DMS153 (cell line): Measurements from ENCODE around the gene PLCH1.

Experiments used
- DNase-seq: peaks from one replicate; lab custom pipeline; 2025; lab: John Stamatoyannopoulos, UW

The PLCH1 gene

DNA sequence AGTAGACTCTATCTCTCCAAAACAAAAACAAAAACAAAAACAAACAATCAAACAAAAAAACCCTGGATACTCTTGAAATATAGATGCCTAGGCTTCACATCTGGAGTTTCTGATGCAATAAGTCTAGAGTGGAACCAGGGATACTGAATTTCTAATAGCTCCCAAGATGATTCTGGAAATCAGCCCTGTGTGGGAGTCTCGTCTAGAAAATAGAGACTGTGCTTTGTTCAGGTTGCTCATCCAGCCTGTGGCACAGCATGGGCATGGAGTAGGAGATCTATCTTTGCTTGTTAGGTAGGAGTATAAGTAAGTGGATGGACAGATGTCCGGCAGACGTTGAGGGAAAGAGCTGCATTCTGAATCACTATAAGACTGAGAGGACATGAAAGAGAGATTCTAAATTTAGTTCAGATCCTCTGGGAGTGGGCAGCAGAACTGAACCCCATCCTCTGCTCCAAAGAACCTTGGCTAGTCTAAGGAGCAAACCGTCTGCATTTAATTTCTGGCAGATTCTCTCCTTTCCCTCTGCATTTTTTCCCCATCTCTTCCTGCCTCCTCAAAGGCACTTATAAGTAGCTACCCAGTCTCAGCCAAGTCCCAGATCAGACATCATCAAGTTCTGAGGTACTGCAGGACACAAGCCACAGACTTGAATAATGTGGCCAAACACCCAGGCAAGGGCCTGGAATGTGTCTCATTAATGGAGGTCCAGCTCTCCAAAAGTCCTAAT, 358.8 kb downstream of the PLCH1 start:
- DNase-seq: no peak

DNA sequence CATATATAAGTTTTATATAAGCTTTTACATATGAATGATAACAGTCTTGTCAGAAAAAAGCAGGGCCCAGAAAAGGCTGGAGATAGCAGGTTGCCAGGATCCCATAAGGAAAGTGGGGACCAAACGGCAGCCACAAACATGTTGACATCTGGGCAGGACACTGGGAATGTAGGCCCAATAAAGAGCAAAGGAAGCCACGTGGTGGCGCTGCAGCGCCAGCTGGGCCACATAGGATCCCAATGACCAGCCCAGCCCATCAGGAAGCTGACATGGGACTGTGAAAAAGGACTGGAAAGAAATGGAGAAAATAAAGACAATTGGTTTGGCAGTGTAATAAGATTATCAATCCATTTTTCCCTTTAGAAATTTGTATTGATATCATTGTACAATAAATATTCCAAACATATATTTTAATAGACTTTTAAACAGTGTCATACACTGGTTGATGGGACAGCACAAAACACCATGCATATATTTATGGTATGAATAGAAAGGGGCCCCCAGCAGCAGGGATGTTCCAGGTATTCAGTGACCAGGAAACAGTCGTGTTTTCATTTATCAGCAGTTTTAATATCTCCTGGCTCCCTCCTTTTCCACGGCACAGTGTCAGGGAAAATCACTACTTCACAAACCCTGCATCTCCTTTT, 362.4 kb downstream of the PLCH1 start:
- DNase-seq: peak; percentile 25

- no peak for DNase-seq
Observed at GRCh38 chr3:155377847-155378246, 367.0 kb downstream of the PLCH1 start.

DNA sequence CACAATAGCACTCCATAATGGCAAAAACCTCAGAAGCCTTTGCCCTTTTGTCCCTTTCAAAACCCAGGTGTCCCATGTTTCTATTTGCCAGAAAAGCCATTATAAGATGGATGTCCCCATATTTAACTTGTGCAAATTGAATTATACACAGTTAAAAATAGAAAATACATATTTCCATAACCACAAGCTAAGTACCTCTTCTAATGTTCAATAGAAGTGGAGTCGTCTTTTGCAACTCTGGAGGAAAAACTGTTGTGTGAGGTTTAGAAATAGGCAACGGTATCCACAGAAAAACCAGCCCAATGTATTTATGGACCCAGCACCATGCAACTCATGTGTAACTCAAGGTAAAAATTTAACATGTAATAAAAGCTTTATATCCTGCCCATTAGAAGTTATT, 367.8 kb downstream of the PLCH1 start:
- no peak for DNase-seq

DNA sequence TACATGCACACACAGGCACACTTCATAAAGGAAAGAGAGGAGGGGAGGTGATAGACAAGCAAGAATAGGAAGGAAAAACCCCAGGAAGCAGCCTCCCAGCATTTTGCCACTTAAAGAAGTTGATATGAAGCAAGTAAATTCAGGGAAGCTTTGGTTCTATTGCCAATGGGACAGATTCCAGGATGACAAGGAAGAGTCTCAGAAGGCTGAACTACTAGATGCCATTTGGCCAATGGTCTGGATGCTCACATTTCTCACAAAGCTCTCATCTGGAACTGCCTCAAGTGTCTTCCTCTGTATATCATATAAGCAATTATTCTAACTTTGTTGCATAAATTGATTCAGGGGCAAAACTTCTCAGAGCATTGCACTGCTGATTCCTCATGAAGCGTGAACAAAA, 372.6 kb downstream of the PLCH1 start:
- DNase-seq: no peak

DNA sequence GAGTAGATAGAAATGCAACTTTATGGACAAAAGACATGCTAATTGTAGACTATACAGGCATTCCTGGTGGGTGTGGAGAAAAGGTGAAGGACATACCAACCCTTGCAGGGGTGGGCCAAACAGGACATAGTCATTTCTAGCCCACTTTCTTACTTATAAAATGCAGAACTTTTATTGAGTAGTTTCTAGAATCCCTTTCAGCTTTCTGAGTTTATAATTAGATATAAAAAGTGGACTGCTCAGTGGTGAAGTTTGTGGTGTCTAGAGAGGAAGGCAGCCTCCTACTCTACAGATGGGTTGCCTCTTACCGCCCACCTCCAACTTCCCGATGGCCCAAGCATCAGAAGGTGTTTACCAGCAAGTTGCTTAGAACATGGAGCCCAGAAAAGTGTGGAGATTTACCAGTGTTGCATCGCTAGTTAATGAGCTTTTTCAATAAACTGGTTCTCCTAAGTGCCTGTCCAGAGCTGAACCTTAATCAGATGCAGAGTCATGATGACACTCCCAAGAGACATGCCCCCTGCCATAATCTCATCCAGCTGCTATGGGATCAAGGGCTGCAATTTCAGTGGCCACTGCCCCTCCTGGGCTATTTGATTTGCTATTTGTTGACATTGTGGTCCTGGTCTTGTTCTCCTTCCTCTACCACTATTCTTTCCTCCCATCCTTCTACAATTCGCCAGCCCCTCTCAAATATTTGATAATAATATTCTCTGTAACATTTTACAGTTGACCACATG, 373.9 kb downstream of the PLCH1 start:
- DNase-seq: no peak

GRCh38 chr3:155370198-155370597, 374.7 kb downstream of the PLCH1 start:
- no peak for DNase-seq

DNA sequence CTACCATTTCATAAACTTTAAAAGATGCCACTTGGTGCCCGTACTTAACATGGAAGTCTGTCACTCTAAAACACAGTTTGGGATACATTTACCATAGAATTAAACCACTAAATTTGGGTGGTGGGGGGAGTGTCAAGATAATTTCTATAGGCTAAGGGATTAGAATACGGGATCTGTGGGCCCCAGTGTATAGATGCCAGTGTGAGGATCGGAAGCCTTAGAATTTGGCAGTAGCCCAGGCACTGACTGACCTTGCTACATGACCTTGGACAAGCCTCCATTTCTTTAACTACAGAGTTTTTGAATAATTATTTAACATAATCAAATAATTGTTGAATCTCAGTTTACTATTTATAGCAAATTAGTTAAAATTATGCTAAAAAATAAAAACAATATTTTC, 375.1 kb downstream of the PLCH1 start:
- no peak for DNase-seq

DNA sequence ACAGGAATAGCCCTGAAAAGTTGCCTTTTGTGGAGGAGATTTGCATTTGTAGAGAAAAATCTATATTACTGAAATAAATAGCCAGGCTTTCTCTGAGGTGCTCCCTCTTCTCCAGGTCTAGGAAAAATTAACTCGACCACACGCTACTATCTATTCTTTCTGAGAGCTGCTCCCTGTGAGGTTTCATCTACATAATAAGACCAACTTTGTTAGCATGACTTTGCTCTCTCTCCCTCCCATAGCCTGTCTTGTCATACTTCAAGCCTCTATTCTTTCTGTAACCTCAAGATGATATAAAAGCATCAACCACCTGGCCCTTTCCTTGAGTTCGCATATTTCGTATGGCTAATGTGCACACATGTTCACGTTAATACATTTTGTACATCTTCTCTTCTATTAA, 375.6 kb downstream of the PLCH1 start:
- DNase-seq: no peak

- no peak for DNase-seq
Observed at GRCh38 chr3:155368786-155369185, 376.1 kb downstream of the PLCH1 start.

DNA sequence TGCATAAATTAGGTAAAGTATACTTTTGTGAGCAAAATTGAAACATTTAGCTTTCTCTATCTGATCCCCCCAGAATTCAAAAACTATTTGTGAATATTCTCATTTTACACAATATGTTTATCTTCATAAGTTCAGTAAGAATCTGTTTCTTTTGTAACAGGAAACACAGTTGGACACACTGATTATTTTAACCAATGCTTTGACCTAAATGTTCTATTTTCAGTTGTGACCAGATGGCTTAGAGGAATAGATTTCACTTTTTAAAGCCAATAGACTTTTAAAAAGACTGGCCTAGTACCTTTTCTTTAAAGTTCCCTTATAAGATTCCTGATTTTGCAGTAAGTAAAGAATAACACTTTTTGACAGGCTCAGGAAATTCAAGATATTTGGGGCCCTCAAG, 377.4 kb downstream of the PLCH1 start:
- DNase-seq: no peak

DNA sequence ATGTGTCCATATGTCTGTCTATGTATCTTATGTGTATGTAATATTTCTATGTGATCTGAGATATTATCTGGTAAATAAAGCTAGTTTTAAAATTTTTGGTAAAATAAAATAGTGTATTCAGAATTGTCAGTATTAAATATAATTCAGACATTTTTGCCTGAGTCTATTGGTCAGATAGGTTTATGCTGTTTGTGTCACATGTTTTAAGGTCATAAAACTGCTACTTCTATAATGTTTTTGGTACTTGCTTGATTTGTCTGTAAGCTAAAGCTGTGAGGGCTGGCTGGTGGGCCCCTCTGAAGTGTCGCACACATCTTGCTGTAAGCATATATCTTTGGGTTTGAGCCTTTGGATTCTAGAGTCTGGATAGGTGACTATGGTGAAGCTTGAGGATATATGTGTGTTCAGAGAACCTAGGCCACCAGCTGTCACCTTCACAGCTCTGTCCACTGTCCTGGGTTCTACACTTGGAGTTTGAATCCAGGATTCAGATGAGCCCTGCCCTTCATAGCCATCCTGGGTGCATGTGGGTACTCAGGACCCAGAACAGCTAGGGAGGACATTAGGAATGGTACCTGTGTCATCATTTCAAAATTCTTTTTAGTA, 379.6 kb downstream of the PLCH1 start:
- DNase-seq: no peak

- DNase-seq: no peak
Observed at GRCh38 chr3:155364492-155364891, 380.4 kb downstream of the PLCH1 start.

DNA sequence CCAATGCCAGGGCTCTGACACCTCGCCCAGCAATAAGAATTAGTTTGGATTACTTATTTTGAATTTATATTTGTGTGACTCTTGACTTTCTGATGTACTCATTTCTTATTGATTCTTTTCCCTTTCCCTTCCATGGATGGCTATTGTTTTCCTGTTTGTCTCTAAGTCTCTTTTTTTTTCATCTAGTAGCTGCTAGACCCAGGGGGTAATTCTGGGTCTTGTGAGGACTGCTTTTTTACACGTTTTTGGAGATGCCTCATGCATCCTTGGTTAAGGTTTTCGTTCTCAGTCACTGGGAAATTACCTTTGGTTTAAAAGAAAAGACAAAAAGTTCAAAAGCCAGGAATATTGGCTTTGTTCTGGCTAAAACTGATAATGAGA, 381.2 kb downstream of the PLCH1 start:
- no peak for DNase-seq

- no peak for DNase-seq
Observed at GRCh38 chr3:155362808-155363689, 381.8 kb downstream of the PLCH1 start.

DNA sequence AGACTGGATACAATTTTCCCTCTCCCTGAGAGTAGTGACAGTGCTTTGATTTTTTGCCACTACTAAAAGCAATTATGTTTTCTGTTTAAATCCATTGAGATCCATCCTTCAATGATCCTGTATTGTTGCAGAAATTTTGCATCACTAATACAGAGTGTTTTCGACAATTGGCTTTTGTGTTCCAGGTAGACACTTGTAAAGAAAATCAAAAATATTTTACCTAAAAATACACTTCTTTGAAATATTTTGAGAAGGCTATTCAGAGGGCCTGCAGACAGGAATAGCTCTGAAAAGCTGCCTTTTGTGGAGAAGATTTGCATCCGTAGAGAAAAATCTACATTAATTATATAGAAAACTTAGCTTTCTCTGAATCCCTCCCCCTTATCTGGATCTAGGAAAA, 384.6 kb downstream of the PLCH1 start:
- DNase-seq: no peak

- no peak for DNase-seq
Observed at GRCh38 chr3:155356594-155357370, 388.1 kb downstream of the PLCH1 start.

- no peak for DNase-seq
Observed at GRCh38 chr3:155354658-155355057, 390.2 kb downstream of the PLCH1 start.

GRCh38 chr3:155352900-155353490, 391.9 kb downstream of the PLCH1 start:
- peak; percentile 56 for DNase-seq

DNA sequence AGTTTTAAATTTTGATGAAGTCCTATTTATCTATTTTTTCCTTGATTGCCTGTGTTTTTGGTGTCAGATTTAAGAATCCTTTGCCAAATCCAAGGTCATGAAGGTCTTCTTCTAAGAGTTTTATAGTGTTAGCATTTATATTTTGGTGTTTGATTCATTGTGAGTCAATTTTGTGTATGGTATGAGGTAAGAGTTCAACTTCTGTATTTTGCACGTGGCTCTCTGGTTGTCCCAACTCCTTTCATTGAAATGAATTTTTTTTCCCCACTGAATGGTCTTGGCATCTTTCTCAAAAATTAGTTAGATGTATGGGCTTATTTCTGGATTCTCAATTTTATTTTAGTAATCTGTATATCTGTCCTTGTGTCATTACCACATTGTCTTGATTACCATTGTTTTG, 394.3 kb downstream of the PLCH1 start:
- no peak for DNase-seq

- no peak for DNase-seq
Observed at GRCh38 chr3:155347901-155348300, 397.0 kb downstream of the PLCH1 start.
